GM12878 (cell line): Measurements from ENCODE around the gene SYNCRIP. TPM values are rescaled to one million over a fixed set of nuclear protein-coding genes. Genes with fewer than 3 reads are reported as not detected.

Source experiments
- ATAC-seq: fragments of 200-7000 bp; cut with Tn5 transposase; 3 replicates; pipeline ENCODE4 v1.9.1; 2020; ENCODE audit warnings: mild to moderate bottlenecking, moderate library complexity
- BruUV-seq: library from RNA; stranded (reverse); fragments of 400-500 nt; replicated peaks from 2 replicates; lab custom pipeline; 2021; lab: Mats Ljungman, UMichigan
- CTCF ChIA-PET: fragments of 300-600 bp; sonication (Branson Sonifier 250); formaldehyde crosslinking; extraction: SDS; loops from one replicate; lab custom pipeline; 2021; ENCODE audit warnings: inconsistent platforms; lab: Yijun Ruan, JAX
- POLR2A ChIA-PET: fragments of 350-600 bp; formaldehyde crosslinking; extraction: SDS; loops from one replicate; lab custom pipeline; 2021; ENCODE audit warnings: inconsistent platforms; lab: Charles Lee
- RAD21 ChIA-PET: fragments of 300-600 bp; sonication (Branson Sonifier 250); formaldehyde crosslinking; loops from one replicate; lab custom pipeline; 2023; ENCODE audit warnings: antibody characterized with exemption; ENCODE audit not compliant: unreplicated experiment; lab: Charles Lee
- SMC1A ChIA-PET: fragments of 300-600 bp; sonication (Branson Sonifier 250); formaldehyde crosslinking; loops from one replicate; lab custom pipeline; 2023; ENCODE audit not compliant: unreplicated experiment, uncharacterized antibody; lab: Charles Lee
- DNase-seq: peaks from one replicate; pipeline ENCODE4 v3.0.0-alpha.2; 2011; ENCODE audit warnings: low read depth, low spot score
- FAIRE-seq: peaks from 3 replicates; lab custom pipeline; 2011; peaks lifted over from hg19 to GRCh38; lab: Jason Lieb, UNC
- H2AFZ ChIP-seq: 2 replicates; pipeline ENCODE4 v1.6.0; 2011; ENCODE audit warnings: low read depth, low read length, control low read depth; ENCODE audit not compliant: control insufficient read depth
- H3K27ac ChIP-seq: 2 replicates; pipeline ENCODE4 v1.5.1; 2011; ENCODE audit warnings: control low read depth; ENCODE audit not compliant: control insufficient read depth, insufficient read depth
- H3K27me3 ChIP-seq, 2 experiments: replicated peaks in 1 of 2; 2 replicates each; pipeline versions ENCODE4 v1.6.0 to v1.6.1; 2011; ENCODE audit warnings: low read length in 1 of 2; ENCODE audit not compliant: control insufficient read depth in 2 of 2, insufficient read depth in 2 of 2
- H3K36me3 ChIP-seq, 2 experiments: 2 replicates each; pipeline ENCODE4 v1.5.1; 2011; ENCODE audit warnings: low read length in 1 of 2; ENCODE audit not compliant: control insufficient read depth in 2 of 2, insufficient read depth in 2 of 2
- H3K4me1 ChIP-seq: 2 replicates; pipeline ENCODE4 v1.6.1; 2011; ENCODE audit warnings: mild to moderate bottlenecking, low read length, moderate library complexity, mixed read lengths; ENCODE audit not compliant: control insufficient read depth, insufficient read depth
- H3K4me2 ChIP-seq: 2 replicates; pipeline ENCODE4 v1.6.0; 2011; ENCODE audit warnings: control low read depth; ENCODE audit not compliant: control insufficient read depth, insufficient read depth
- H3K4me3 ChIP-seq: fragments of 200-600 bp; sonication (generic); 2 replicates; pipeline ENCODE4 v1.5.1; 2016
- H3K79me2 ChIP-seq: 2 replicates; pipeline ENCODE4 v1.6.0; 2011; ENCODE audit warnings: low read length; ENCODE audit not compliant: control insufficient read depth, insufficient read depth
- H3K9ac ChIP-seq: 2 replicates; pipeline ENCODE4 v1.8.0; 2011; ENCODE audit warnings: low read length, control low read depth, mixed read lengths; ENCODE audit not compliant: control insufficient read depth, insufficient read depth
- H3K9me3 ChIP-seq: replicated peaks from 3 replicates; pipeline ENCODE4 v1.5.1; 2011; ENCODE audit warnings: mild to moderate bottlenecking, low read length; ENCODE audit not compliant: control insufficient read depth, insufficient read depth
- H4K20me1 ChIP-seq: 2 replicates; pipeline ENCODE4 v1.6.0; 2011; ENCODE audit not compliant: control insufficient read depth, insufficient read depth
- BMI1 ChIP-seq: fragments of 450-650 bp; IDR thresholded peaks from 2 replicates; pipeline ENCODE4 v1.6.1; 2016; ENCODE audit warnings: mild to moderate bottlenecking, moderate library complexity, borderline replicate concordance
- IRF4 ChIP-seq: IDR thresholded peaks from 2 replicates; pipeline ENCODE4 v1.6.1; 2011; ENCODE audit warnings: low read depth, low read length
- KAT2A ChIP-seq: conservative IDR thresholded peaks from 2 replicates; pipeline ENCODE4 v1.6.1; 2011; ENCODE audit warnings: low read depth, low read length; ENCODE audit not compliant: control insufficient read depth
- MEF2B ChIP-seq: fragments of 450-650 bp; IDR thresholded peaks from 2 replicates; pipeline ENCODE4 v1.6.1; 2018; ENCODE audit warnings: mild to moderate bottlenecking, moderate library complexity; ENCODE audit not compliant: partially characterized antibody, poor library complexity, severe bottlenecking
- MYB ChIP-seq: fragments of 150-350 bp; IDR thresholded peaks from 2 replicates; pipeline ENCODE4 v1.6.1; 2014; ENCODE audit warnings: mild to moderate bottlenecking, low read depth, low read length, borderline replicate concordance
- SPI1 ChIP-seq: IDR thresholded peaks from 2 replicates; pipeline ENCODE4 v1.6.1; 2011; ENCODE audit warnings: low read depth, mild to moderate bottlenecking, low read length, moderate library complexity, borderline replicate concordance; ENCODE audit not compliant: insufficient read depth
- ZBED1 ChIP-seq: IDR thresholded peaks from 2 replicates; pipeline ENCODE4 v1.6.1; 2016; ENCODE audit warnings: borderline replicate concordance
- WGBS: methylation state at CpG from one replicate; pipeline ENCODE4 v1.1.6; 2016; ENCODE audit warnings: low lambda C conversion rate; ENCODE audit not compliant: insufficient replicate concordance, insufficient coverage; ENCODE audit errors: missing lambda C conversion rate; 5-methylcytosine and 5-hydroxymethylcytosine counted together
- in situ Hi-C: fragments of 300-500 bp; cut with MboI; formaldehyde crosslinking; loops from 9 replicates; pipeline ENCODE4 v1.14.3; 2018; ENCODE audit warnings: mixed read lengths
- intact Hi-C: fragments of 100-400 bp; cut with micrococcal nuclease; formaldehyde crosslinking; loops from one replicate; pipeline ENCODE4 v1.14.2; 2022; ENCODE audit not compliant: unreplicated experiment
- polyA plus RNA-seq, 11 experiments: library from polyadenylated mRNA; depleted of rRNA in 4 of 11; unstranded in 6 of 11; stranded (reverse) in 5 of 11; fragments of >200 nt; fragmentation: Nextera tagmentation in 4 of 11; fragmentation: Illumina TruSeq in 1 of 11; extraction: Ambion mirVana in 4 of 11; extraction: Trizol in 1 of 11; gene quantifications; 1 replicate in 1 of 11; 2 replicates in 10 of 11; pipeline versions ENCODE4 v1.2.1 to v1.2.3, GENCODE V29; 2011 to 2016; ENCODE audit warnings: inconsistent platforms in 2 of 11, missing spikeins in 2 of 11, low read depth in 1 of 11
- total RNA-seq, 4 experiments: library from RNA; depleted of rRNA in 3 of 4; stranded (reverse); fragments of >200 nt in 3 of 4; fragmentation: Illumina TruSeq in 1 of 4; extraction: Trizol in 1 of 4; gene quantifications; 2 replicates each; pipeline versions ENCODE4 v1.2.1 to v1.2.3, GENCODE V29; 2013 to 2021
- TF ChIP-seq, protein P1 (sequence below): IDR thresholded peaks from 2 replicates; pipeline ENCODE4 v1.6.1; 2012; ENCODE audit warnings: improper control_type of control experiment, low read depth, low read length; ENCODE audit not compliant: insufficient replicate concordance
- TF ChIP-seq, protein P2 (sequence below): fragments of 450-650 bp; IDR thresholded peaks from 2 replicates; pipeline ENCODE4 v1.6.1; 2016; ENCODE audit warnings: mild to moderate bottlenecking

Gene SYNCRIP
- total and polyA plus RNA-seq, 10 of the 15 experiments (the other 5 are each of a cell fraction or from before 2014, with no cell fraction given), result 28.4 to 255 (median 131) TPM

DNA sequence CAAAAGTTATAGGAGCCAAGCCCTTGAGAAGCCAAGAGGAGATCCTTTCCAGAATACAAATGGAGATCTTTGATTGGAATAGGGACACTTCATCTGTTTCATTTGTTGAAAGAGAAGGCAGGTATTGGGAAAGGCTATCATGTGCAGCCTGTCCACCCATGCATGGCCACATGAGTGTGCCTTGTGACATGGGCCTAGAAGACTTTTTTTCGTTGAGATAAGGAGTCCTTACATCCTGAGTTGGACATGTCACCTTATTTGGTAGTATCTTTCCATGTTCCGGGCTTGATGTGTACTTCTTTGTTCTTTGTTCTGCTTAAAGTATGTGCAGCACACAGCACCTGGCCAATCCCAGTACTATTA lies 42.1 kb upstream of the SYNCRIP start (continued):
- TF ChIP-seq, protein P1, sequence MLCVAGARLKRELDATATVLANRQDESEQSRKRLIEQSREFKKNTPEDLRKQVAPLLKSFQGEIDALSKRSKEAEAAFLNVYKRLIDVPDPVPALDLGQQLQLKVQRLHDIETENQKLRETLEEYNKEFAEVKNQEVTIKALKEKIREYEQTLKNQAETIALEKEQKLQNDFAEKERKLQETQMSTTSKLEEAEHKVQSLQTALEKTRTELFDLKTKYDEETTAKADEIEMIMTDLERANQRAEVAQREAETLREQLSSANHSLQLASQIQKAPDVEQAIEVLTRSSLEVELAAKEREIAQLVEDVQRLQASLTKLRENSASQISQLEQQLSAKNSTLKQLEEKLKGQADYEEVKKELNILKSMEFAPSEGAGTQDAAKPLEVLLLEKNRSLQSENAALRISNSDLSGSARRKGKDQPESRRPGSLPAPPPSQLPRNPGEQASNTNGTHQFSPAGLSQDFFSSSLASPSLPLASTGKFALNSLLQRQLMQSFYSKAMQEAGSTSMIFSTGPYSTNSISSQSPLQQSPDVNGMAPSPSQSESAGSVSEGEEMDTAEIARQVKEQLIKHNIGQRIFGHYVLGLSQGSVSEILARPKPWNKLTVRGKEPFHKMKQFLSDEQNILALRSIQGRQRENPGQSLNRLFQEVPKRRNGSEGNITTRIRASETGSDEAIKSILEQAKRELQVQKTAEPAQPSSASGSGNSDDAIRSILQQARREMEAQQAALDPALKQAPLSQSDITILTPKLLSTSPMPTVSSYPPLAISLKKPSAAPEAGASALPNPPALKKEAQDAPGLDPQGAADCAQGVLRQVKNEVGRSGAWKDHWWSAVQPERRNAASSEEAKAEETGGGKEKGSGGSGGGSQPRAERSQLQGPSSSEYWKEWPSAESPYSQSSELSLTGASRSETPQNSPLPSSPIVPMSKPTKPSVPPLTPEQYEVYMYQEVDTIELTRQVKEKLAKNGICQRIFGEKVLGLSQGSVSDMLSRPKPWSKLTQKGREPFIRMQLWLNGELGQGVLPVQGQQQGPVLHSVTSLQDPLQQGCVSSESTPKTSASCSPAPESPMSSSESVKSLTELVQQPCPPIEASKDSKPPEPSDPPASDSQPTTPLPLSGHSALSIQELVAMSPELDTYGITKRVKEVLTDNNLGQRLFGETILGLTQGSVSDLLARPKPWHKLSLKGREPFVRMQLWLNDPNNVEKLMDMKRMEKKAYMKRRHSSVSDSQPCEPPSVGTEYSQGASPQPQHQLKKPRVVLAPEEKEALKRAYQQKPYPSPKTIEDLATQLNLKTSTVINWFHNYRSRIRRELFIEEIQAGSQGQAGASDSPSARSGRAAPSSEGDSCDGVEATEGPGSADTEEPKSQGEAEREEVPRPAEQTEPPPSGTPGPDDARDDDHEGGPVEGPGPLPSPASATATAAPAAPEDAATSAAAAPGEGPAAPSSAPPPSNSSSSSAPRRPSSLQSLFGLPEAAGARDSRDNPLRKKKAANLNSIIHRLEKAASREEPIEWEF, result no peak
- TF ChIP-seq MYB (no peak), BMI1 (no peak), ZBED1 (no peak)

DNA sequence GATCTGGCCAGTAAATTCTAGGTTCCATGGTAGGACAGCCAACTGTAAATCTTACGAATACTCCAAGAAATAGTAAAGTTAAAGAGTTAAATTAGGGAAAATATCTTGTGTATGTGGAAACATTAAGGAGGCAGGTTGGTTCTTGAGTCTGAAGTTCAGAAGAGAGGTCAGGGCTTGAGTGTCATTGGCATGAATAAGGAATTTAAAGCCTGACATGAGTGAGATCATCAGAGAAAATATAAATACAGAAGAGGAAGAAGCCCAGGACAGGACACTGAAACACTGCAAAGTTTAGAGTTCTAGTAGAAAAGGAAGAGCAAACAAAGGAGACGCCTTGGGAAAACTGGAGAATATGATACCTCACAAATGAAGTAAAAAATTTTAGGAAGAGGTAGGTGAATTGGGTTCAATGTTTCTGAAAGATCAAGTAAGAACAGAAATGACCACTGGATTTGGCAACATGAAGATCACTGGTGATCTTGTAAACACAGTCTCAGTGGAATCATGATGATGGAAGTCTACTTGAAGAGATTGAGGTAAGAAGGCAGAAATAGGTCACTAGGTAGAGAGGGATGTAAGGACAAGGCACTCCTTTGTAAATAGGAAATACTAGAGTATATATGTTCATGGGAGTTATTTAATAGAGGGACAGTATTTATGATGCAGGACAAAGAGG lies 41.6 kb upstream of the SYNCRIP start:
- H2AFZ ChIP-seq, result no peak overlapping the region
- ChIA-PET POLR2A (no interaction called here), CTCF (no interaction called here), SMC1A (interaction anchor here (1.3 kb wide), 1 partner anchor 14 kb away, joined by 4 read pairs; no protein-coding TSS in a partner anchor), RAD21 (no interaction called here)
- H3K9me3 ChIP-seq, result no peaks in the 10 kb centered on the region
- H3K4me3 ChIP-seq, result no peak overlapping the region
- WGBS, result 73% methylated on average over 2 of the region's 2 CpGs
- intact Hi-C loops, result no loop called here
- no peak overlapping the region for H3K27ac ChIP-seq
- FAIRE-seq (no peak), ATAC-seq (no peak), DNase-seq (no peak)
- in situ Hi-C loops, result no loop called here
- peaks cover 14% of the 10 kb centered on the region for H3K4me1 ChIP-seq
- no peaks in the 10 kb centered on the region for H3K27me3 ChIP-seq
- H3K36me3 ChIP-seq, result no peaks in the 10 kb centered on the region
- H3K4me2 ChIP-seq, result no peak overlapping the region
- no TSS peak for BruUV-seq
- H3K79me2 ChIP-seq, result peaks cover 16% of the 10 kb centered on the region
- no peaks in the 10 kb centered on the region for H4K20me1 ChIP-seq
- TF ChIP-seq SPI1 (no peak), MEF2B (no peak), IRF4 (no peak), KAT2A (no peak)
- TF ChIP-seq, protein P2, sequence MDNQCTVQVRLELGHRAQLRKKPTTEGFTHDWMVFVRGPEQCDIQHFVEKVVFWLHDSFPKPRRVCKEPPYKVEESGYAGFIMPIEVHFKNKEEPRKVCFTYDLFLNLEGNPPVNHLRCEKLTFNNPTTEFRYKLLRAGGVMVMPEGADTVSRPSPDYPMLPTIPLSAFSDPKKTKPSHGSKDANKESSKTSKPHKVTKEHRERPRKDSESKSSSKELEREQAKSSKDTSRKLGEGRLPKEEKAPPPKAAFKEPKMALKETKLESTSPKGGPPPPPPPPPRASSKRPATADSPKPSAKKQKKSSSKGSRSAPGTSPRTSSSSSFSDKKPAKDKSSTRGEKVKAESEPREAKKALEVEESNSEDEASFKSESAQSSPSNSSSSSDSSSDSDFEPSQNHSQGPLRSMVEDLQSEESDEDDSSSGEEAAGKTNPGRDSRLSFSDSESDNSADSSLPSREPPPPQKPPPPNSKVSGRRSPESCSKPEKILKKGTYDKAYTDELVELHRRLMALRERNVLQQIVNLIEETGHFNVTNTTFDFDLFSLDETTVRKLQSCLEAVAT, result no peak
- TF ChIP-seq, all 136 proteins: peak for 0
- H3K9ac ChIP-seq, result no peak overlapping the region
